HG03520 (cell line): Measurements from ENCODE around the gene KLHL20.
"Not testable (repeated sequence)": the region's sequence is repeated elsewhere in the genome, so short reads cannot be mapped to it uniquely, and the experiment has no call there.

Experiments used
- ATAC-seq: cut with Tn5 transposase; IDR thresholded peaks from one replicate; pipeline ENCODE4 v1.9.1; 2021; ENCODE audit warnings: mild to moderate bottlenecking, moderate library complexity; ENCODE audit not compliant: unreplicated experiment

The KLHL20 gene

DNA sequence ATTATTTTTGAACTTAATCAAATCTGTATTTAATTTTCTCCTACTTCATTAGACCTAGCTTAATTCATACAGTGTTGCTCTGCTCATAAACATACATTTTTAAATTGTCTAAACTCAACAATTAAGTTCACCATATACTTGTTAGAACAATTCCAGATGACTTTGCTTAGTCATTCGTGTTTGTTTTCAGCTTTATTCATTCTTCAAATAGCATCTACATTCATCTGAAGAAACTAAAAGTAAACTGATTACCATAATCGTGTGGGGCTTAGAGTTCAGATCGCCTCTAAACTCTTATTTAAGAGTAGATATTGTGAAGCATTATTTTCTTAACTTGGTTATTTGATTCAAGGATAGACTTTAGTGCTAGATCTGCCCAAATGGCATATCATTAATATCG is 34.4 kb downstream of the KLHL20 start:
- no peak for ATAC-seq

DNA sequence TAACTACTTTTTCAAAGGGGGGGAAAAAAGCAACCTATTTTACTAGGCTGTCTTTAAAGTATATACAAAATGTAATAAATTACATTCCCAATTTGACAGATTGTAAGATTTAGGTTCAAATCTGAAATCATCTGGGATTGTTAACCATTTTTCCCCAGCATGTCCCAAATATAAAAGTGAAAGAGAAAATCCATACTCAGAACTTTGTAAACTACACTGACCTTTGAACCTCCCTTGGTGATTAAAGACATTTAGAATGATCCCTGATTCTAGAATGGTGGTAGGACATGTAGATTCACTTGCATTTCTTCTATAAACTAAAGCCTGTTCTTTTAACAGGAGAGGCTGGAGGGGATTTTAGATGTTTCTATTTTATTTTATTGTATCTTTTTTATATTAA is 39.0 kb downstream of the KLHL20 start:
- ATAC-seq = no peak

- ATAC-seq = no peak
Observed at GRCh38 chr1:173757666-173758065, 42.9 kb downstream of the KLHL20 start.

DNA sequence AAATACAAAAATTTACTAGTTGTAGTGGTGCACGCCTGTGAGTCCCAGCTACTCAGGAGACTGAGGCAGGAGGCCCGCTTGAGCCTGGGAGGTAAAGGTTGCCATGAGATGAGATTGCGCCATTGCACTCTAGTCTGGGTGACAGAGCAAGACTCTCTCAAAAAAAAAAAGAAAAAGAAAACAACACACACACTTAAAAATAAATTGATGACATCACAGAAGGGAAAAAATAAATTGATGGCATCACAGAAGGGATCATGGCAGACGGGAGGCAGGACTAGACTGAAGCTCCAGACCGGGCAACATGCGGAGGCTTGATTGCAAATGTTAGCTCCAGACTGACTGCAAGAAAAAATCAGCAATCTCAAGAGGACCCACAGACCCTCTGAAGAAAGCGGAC is 43.3 kb downstream of the KLHL20 start:
- ATAC-seq = no peak

DNA sequence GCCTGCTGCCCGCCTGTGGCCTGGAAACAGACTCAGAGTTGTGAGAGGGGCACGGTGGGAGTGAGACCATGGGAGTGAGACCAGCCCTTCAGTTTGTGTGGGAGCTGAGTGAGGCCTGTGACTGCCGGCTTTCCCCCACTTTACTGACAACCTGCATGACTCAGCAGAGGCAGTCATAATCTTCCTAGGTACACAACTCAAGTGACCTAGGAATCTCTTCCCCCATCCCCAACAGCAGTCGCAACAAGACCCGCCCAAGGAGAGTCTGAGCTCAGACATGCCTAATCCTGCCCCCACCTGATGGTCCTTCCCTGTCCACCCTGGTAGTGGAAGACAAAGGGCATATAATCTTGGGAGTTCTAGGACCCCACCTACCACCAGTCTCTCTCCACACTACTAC is 44.2 kb downstream of the KLHL20 start:
- no peak for ATAC-seq

GRCh38 chr1:173764331-173764730 is 49.5 kb downstream of the KLHL20 start:
- ATAC-seq = not testable (repeated sequence)

GRCh38 chr1:173768206-173768605 is 53.4 kb downstream of the KLHL20 start:
- ATAC-seq = no peak

GRCh38 chr1:173768827-173769226 is 54.0 kb downstream of the KLHL20 start:
- ATAC-seq = no peak

GRCh38 chr1:173770330-173770729 is 55.5 kb downstream of the KLHL20 start:
- ATAC-seq = not testable (repeated sequence)

- ATAC-seq = no peak
Observed at GRCh38 chr1:173771560-173771959, 56.8 kb downstream of the KLHL20 start.

- no peak for ATAC-seq
Observed at GRCh38 chr1:173775578-173776226, 60.9 kb downstream of the KLHL20 start.

DNA sequence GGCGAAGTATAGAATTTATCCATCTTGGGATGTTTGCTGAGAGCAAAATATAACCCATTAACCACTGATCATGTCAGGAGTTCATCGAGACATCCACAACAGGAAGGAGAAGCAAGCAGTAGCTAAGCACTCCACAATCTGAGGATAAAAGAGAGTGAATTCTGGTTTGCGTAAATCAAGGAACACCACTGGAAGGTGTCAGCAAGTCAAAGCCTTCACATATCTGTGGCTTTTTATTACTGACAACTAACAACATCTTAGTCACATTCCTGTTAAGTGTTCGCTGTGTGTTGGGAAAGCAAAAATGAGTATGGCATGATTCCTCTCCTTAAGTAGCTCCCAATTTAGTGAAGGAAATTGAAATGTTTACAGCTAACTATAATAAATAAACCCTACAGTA is 65.2 kb downstream of the KLHL20 start:
- ATAC-seq = no peak

DNA sequence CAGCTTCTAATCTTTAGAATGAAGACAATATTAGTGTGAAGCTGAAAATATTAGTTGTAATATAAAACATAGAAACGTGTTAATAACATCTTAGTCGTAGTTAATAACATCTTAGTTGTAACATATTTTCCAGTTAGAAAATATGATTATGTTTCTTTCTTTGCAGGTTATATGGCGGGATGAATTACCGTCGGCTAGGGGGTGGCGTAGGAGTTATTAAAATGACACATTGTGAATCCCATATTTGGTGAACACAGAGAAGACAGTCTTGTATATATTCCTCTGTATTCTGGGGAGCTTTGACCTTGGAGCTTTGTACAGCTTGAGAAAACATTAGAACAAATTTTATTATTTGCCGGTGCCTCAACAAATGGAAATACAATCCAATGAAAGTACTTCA is 70.2 kb downstream of the KLHL20 start:
- no peak for ATAC-seq

- ATAC-seq = no peak
Observed at GRCh38 chr1:173789841-173790240, 75.1 kb downstream of the KLHL20 start.

DNA sequence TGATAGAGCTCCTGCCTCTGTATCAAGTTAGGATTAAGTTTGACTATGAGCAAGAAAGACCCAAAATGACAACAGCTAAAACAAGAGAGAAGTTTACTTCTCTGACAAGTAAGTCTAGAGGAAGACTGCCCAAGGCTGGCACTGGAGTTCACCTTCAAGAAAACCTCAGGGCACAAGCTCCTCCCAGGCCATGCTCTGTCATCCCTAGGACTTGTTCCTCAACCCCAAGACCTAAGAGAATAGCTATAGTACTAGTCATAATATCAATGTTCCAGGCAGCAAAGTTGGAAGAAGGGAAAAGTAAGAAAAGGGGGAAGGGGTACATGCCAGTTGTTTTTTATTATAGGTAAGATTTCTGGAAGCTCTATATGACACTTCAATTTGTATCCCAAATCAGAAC is 83.3 kb downstream of the KLHL20 start:
- ATAC-seq = no peak

GRCh38 chr1:173799995-173800394 is 85.2 kb downstream of the KLHL20 start:
- not testable (repeated sequence) for ATAC-seq

DNA sequence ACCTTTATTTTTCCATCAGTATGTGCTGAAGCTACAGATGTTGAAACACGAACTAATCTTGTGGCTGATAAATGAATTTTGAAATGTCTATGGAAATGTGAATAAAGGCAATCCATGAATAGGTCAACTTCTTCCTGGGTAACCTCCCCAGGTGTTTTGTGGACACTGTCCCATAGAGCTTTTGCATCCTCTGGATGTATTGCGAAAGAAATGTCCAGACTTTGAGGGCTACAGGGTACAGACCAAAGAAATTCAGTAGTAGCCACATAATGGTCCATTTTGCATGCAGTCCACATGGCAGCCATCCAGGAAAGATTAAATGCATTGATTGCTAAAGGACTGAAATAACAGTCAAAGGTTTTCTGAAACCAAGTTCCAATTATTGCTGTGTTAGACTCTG is 88.2 kb downstream of the KLHL20 start:
- no peak for ATAC-seq

DNA sequence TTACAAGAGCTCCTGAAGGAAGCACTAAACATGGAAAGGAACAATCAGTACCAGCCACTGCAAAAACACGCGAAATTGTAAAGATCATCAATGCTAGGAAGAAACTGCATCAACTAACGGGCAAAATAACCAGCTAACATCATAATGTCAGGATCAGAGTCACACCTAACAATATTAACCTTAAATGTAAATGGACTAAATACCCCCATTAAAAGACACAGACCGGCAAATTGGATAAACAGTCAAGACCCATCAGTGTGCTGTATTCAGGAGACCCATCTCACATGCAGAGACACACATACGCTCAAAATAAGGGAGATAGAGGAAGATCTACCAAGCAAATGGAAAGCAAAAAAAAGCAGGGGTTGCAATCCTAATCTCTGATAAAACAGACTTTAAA is 98.9 kb downstream of the KLHL20 start:
- ATAC-seq = not testable (repeated sequence)

DNA sequence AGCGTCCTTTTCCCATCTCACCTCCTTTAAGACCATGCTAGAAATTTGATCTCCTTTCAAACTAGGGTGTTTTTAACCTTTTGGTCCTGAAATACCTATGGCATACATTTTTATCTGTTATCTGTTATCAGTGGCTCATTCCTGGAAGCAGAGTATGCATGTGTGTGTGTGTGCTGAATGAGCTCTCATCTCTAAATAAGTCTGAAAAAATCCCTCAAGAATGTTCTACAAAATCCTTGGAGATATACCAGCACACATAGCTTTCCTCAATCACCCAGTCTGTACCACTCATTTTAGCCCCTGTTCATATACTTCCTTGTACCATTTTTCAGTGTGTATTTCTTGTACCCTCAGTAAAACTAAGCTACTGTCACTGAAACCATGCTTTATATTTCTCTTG is 103.7 kb downstream of the KLHL20 start:
- no peak for ATAC-seq

- ATAC-seq = no peak
Observed at GRCh38 chr1:173821680-173822079, 106.9 kb downstream of the KLHL20 start.

DNA sequence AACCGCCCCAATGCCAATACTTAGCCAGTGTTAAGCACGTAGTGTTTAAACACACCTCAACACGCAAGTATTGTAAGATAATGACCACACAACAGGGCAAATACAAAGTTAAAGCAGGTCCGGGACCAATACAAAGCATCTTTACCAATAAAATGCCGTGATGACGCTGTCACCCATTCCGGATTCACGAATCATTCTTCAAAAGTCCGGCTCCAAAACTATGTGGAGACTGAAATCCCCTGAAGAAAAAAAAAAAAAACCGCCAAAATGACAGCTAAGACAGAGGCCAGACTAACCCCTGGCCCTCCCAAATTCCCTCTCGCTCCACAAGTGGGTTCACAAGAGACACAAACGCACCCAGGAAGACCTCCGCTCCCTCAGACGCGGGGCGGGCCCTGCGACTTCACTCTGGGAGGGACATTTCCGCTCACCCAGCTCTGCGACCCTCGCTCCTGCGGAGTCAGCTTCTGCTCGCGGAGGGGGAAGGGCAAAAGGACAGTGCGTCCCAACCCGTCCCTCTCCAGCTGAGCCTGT is 109.1 kb downstream of the KLHL20 start:
- ATAC-seq = peak; percentile 37

DNA sequence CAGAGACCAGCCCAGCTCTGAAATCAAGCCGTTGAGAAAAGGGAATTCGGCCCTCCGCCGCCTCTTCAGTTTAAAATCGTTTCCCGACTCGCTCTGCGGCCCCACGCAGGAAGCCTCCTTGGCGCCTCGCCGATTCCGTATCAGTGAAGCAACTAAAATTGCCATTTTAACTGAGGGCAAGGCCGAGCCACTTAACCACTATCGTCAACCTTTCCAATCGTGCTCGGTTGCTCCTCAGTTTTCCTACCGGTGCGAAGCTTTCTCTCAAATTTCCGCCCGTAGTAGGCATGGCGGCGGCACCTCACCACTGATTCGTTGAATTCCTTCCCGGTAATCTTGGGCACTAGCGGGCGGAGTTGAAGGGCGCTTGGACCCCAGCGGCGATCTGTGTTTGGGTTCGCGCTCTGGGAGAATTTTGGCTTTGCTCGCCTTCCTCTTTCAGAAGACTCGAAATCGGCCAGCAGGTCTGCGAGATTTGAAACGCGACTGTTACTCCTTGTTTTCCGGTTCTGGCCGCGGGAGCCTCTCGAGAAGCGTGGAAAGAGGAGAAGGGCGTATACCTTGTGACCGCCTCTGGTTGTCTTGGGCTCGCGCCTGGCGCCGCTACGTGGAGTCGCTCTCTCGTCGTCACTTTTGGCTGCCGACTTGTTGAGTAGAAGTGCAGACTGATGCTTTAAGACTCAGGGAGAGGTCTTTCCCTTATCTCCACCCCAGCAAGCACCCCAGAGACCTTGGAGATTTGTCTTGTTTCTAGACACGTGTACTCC is 109.7 kb downstream of the KLHL20 start, which contains the start of the genes CENPL and DARS2:
TSS of gene CENPL (minus strand) at position 569 of the 767 bp plus-strand sequence. CDS start 13,584 bp downstream, outside the sequence.
TSS of gene DARS2 (plus strand) at position 359 of the 767 bp plus-strand sequence. CDS start 557 bp downstream, outside the sequence.
- peak; percentile 79 for ATAC-seq
